ENCODE data around the gene FOXJ1.

FOXJ1 gene

GRCh38 chr17:76159157-76159556 is 18.1 kb upstream of the FOXJ1 start:
- DNase-seq: no peak

GRCh38 chr17:76157759-76158158 is 16.7 kb upstream of the FOXJ1 start:
- DNase-seq: no peak

GRCh38 chr17:76156662-76156991 is 15.6 kb upstream of the FOXJ1 start:
- DNase-seq: no peak

- no peak for DNase-seq
Measured at GRCh38 chr17:76155988-76156661, 15.1 kb upstream of the FOXJ1 start.

- DNase-seq: no peak
Measured at GRCh38 chr17:76154936-76155845, 14.1 kb upstream of the FOXJ1 start.

GRCh38 chr17:76154292-76154691 is 13.2 kb upstream of the FOXJ1 start:
- DNase-seq: no peak

GRCh38 chr17:76153640-76154039 is 12.6 kb upstream of the FOXJ1 start:
- DNase-seq: no peak

GRCh38 chr17:76153202-76153601 is 12.2 kb upstream of the FOXJ1 start:
- DNase-seq: no peak

GRCh38 chr17:76152591-76152990 is 11.5 kb upstream of the FOXJ1 start:
- no peak for DNase-seq

GRCh38 chr17:76151896-76152454 is 10.9 kb upstream of the FOXJ1 start:
- DNase-seq: no peak

GRCh38 chr17:76150712-76151622 is 9.9 kb upstream of the FOXJ1 start:
- DNase-seq: no peak

- DNase-seq: no peak
Measured at GRCh38 chr17:76149214-76149613, 8.2 kb upstream of the FOXJ1 start.

GRCh38 chr17:76148015-76148326 is 6.9 kb upstream of the FOXJ1 start:
- no peak for DNase-seq

- no peak for DNase-seq
Measured at GRCh38 chr17:76147211-76148014, 6.4 kb upstream of the FOXJ1 start.

GRCh38 chr17:76146053-76146851 is 5.2 kb upstream of the FOXJ1 start:
- no peak for DNase-seq

GRCh38 chr17:76145231-76146052 is 4.4 kb upstream of the FOXJ1 start:
- no peak for DNase-seq

- DNase-seq: no peak
Measured at GRCh38 chr17:76142585-76143041, 1.6 kb upstream of the FOXJ1 start.

- no peak for DNase-seq
Measured at GRCh38 chr17:76142039-76142584, 1.1 kb upstream of the FOXJ1 start.

- DNase-seq: no peak
Measured at GRCh38 chr17:76140661-76141211, 309 bp downstream of the FOXJ1 start.

All from NCI-H226 (cell line).